ENCODE results near the gene SEC14L1. TPM values are rescaled to one million over a fixed set of nuclear protein-coding genes. Genes with fewer than 3 reads are reported as not detected.

Gene SEC14L1
- total RNA-seq, 1 experiment from 2014 or later = 279 TPM

- in situ Hi-C loops (cut with HindIII; ENCODE audit: low pct_unique_long_range_greater_than_20kb, low sequenced_read_pairs) = no loop called here
- peak overlapping the region; percentile 15 to 38; a peak in 3 of 4 replicates for H3K4me3 ChIP-seq (ENCODE audit: low read depth in 2 of 2, low read length in 2 of 2)
- peak overlapping the region; percentile 95 for H3K27ac ChIP-seq (ENCODE audit: low read length)
- BruUV-seq (replicated peaks) = TSS peak; percentile 56
- peak; percentile 20 for ATAC-seq
- no peaks in the 10 kb centered on the region for H3K27me3 ChIP-seq (ENCODE audit: control insufficient read depth, insufficient read depth, low read length)
- ChIA-PET POLR2A (interaction anchor here (0.5 to 5.0 kb wide), 2 partner anchors 13 to 708 kb away, joined by 9 to 30 read pairs; partner anchors contain the start of gene SEC14L1), CTCF (interaction anchor here (0.6 kb wide), 1 partner anchor 129 kb away, joined by 3 read pairs; no protein-coding TSS in a partner anchor)
- H3K4me1 ChIP-seq (ENCODE audit: control insufficient read depth, insufficient read depth, low read length) = peaks cover 95% of the 10 kb centered on the region
- intact Hi-C loops (cut with micrococcal nuclease; ENCODE audit: unreplicated experiment) = no loop called here
- TF ChIP-seq REST (IDR thresholded peaks at IDR 0.05; ENCODE audit: insufficient read depth in 1 of 2, low read depth in 2 of 2, low read length in 1 of 2) (no peak), POLR2AphosphoS5 (IDR thresholded peaks at IDR 0.05; ENCODE audit: low read depth, low read length) (peak; percentile 61; the same call in 1 of the 2 replicates), TCF7L2 (IDR thresholded peaks at IDR 0.05; ENCODE audit: low read depth, low read length) (no peak)
- no peaks in the 10 kb centered on the region for H3K36me3 ChIP-seq (ENCODE audit: control insufficient read depth, insufficient read depth, low read length)
- H3K9me3 ChIP-seq (ENCODE audit: control insufficient read depth, insufficient read depth, low read depth, low read length) = no peaks in the 10 kb centered on the region
- no peak for DNase-seq (ENCODE audit: low read depth, low spot score)
These were observed 12.9 kb upstream of the SEC14L1 start for GRCh38 chr17:77127735-77128361.

- no peak for DNase-seq (ENCODE audit: low read depth, low spot score)
- CTCF ChIA-PET = interaction anchor here (0.6 kb wide), 1 partner anchor 415 kb away, joined by 4 read pairs; no protein-coding TSS in a partner anchor
- Histone ChIP-seq H3K27ac (ENCODE audit: low read length) (peak overlapping the region; percentile 95), H3K4me1 (ENCODE audit: control insufficient read depth, insufficient read depth, low read length) (peaks cover 94% of the 10 kb centered on the region), H3K9me3 (ENCODE audit: control insufficient read depth, insufficient read depth, low read depth, low read length) (no peaks in the 10 kb centered on the region), H3K27me3 (ENCODE audit: control insufficient read depth, insufficient read depth, low read length) (no peaks in the 10 kb centered on the region), H3K4me3 (ENCODE audit: low read depth in 2 of 2, low read length in 2 of 2) (peak overlapping the region; percentile 1 to 22; a peak in 3 of 4 replicates), H3K36me3 (ENCODE audit: control insufficient read depth, insufficient read depth, low read length) (no peaks in the 10 kb centered on the region)
- in situ Hi-C loops (cut with HindIII; ENCODE audit: low pct_unique_long_range_greater_than_20kb, low sequenced_read_pairs) = no loop called here
- BruUV-seq (replicated peaks) = no TSS peak
- POLR2A ChIA-PET = interaction anchor here (5.0 kb wide), 1 partner anchor 12 kb away, joined by 30 read pairs; the partner anchor contains the start of gene SEC14L1
- TF ChIP-seq CTCF (IDR thresholded peaks at IDR 0.05) (no peak), REST (IDR thresholded peaks at IDR 0.05; ENCODE audit: insufficient read depth in 1 of 2, low read depth in 2 of 2, low read length in 1 of 2) (no peak), TCF7L2 (IDR thresholded peaks at IDR 0.05; ENCODE audit: low read depth, low read length) (no peak), SIN3A (IDR thresholded peaks at IDR 0.05; ENCODE audit: borderline replicate concordance, insufficient read depth, low read depth, low read length) (no peak), POLR2AphosphoS5 (IDR thresholded peaks at IDR 0.05; ENCODE audit: low read depth, low read length) (no peak)
- peak; percentile 46 for ATAC-seq
- intact Hi-C loops (cut with micrococcal nuclease; ENCODE audit: unreplicated experiment) = no loop called here
These were observed 11.7 kb upstream of the SEC14L1 start for GRCh38 chr17:77128896-77129567.
